Osteoblast (primary cell): ENCODE results near the gene NMNAT2. TPM values are rescaled to one million over a fixed set of nuclear protein-coding genes. Genes with fewer than 3 reads are reported as not detected.
A peak's percentile ranks its signal among the peaks of the same experiment; 100 is the strongest.

Experiments
- DNase-seq: peaks from one replicate; pipeline ENCODE4 v3.0.0; 2011; ENCODE audit warnings: low spot score, mixed read lengths; ENCODE audit not compliant: insufficient read length; ENCODE audit errors: missing footprints
- H2AFZ ChIP-seq: 2 replicates; pipeline ENCODE4 v1.6.0; 2011; ENCODE audit warnings: mild to moderate bottlenecking, low read length
- H3K27ac ChIP-seq: 2 replicates; pipeline ENCODE4 v1.5.1; 2011; ENCODE audit warnings: mild to moderate bottlenecking, low read depth, low read length, moderate library complexity
- H3K27me3 ChIP-seq: 2 replicates; pipeline ENCODE4 v1.6.0; 2012; ENCODE audit warnings: mild to moderate bottlenecking, control low read depth, inconsistent platforms, low read length, moderate library complexity; ENCODE audit not compliant: insufficient read depth
- H3K36me3 ChIP-seq: 2 replicates; pipeline ENCODE4 v1.5.1; 2011; ENCODE audit warnings: mild to moderate bottlenecking, low read length, control low read depth, moderate library complexity; ENCODE audit not compliant: insufficient read depth
- H3K4me1 ChIP-seq: 2 replicates; pipeline ENCODE4 v1.5.1; 2011; ENCODE audit warnings: mild to moderate bottlenecking, low read length, control low read depth, moderate library complexity; ENCODE audit not compliant: insufficient read depth
- H3K4me2 ChIP-seq: 2 replicates; pipeline ENCODE4 v1.6.0; 2011; ENCODE audit warnings: mild to moderate bottlenecking, low read length; ENCODE audit not compliant: insufficient read depth
- H3K4me3 ChIP-seq: fragments of 200-600 bp; sonication (generic); 3 replicates; pipeline ENCODE4 v1.5.1; 2012; ENCODE audit warnings: mild to moderate bottlenecking, low read length, inconsistent platforms; ENCODE audit not compliant: insufficient read depth
- H3K79me2 ChIP-seq: 2 replicates; pipeline ENCODE4 v1.6.0; 2012; ENCODE audit warnings: mild to moderate bottlenecking, low read length, control low read depth, inconsistent platforms; ENCODE audit not compliant: insufficient read depth
- H3K9me3 ChIP-seq: 2 replicates; pipeline ENCODE4 v1.5.1; 2011; ENCODE audit warnings: low read depth, low read length, control low read depth
- H4K20me1 ChIP-seq: 2 replicates; pipeline ENCODE4 v1.6.0; 2012; ENCODE audit warnings: mild to moderate bottlenecking, low read length, control low read depth; ENCODE audit not compliant: insufficient read depth
- total RNA-seq: library from RNA; depleted of rRNA; stranded (reverse); fragments of >200 nt; gene quantifications from 2 replicates; pipeline ENCODE4 v1.2.3, GENCODE V29; 2012
- TF ChIP-seq, protein P1 (sequence below): IDR thresholded peaks from 2 replicates; pipeline ENCODE4 v1.5.1; 2011; ENCODE audit warnings: mild to moderate bottlenecking, low read depth, low read length, moderate library complexity; ENCODE audit errors: extremely low read depth

The NMNAT2 gene
- total RNA-seq, 1 donor, result 2.5 TPM

DNA sequence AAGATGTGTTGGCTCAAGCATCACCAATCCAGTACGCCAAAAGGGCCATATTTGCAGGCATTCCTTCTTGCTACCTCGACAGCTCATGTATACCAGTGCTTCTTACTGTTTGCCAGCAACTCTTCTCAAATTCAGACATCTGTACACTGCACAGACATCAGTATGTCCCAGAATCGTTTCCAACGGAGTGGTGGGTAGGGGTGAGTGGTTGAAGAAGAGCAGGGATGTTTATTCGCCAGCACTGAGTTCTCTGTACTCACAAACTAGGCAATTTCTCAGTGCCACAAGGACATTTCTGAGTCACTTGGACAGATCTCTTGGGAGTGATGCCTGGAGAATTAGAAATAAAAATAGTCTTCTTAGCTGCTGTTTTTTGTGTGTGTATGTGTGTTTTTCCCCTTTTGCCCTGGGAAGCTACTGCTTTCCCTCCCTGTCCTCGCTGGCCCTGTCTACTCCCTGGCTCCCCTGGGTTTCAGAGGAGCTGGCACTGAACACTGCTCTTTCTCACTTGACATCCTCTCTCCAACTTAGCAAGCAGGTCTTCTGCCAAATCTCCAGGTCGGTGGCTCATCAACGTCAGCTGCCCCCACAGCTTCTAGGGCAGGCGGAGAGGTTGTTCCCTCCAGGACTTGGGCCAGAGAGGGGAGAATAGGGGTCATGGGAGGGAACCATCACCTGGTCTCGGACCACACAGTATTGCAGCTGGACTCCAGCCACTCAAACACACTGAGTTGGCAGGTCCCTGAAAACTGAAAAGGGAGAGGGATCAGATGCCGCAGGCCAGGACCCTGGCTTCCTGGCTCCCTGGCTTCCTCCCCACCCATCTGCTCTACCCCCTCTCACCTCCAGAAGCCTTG is 90.5 kb downstream of the NMNAT2 start:
- H3K9me3 ChIP-seq, result no peaks in the 10 kb centered on the region
- no peak overlapping the region for H3K4me3 ChIP-seq
- TF ChIP-seq, protein P1, sequence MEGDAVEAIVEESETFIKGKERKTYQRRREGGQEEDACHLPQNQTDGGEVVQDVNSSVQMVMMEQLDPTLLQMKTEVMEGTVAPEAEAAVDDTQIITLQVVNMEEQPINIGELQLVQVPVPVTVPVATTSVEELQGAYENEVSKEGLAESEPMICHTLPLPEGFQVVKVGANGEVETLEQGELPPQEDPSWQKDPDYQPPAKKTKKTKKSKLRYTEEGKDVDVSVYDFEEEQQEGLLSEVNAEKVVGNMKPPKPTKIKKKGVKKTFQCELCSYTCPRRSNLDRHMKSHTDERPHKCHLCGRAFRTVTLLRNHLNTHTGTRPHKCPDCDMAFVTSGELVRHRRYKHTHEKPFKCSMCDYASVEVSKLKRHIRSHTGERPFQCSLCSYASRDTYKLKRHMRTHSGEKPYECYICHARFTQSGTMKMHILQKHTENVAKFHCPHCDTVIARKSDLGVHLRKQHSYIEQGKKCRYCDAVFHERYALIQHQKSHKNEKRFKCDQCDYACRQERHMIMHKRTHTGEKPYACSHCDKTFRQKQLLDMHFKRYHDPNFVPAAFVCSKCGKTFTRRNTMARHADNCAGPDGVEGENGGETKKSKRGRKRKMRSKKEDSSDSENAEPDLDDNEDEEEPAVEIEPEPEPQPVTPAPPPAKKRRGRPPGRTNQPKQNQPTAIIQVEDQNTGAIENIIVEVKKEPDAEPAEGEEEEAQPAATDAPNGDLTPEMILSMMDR, result no peak

DNA sequence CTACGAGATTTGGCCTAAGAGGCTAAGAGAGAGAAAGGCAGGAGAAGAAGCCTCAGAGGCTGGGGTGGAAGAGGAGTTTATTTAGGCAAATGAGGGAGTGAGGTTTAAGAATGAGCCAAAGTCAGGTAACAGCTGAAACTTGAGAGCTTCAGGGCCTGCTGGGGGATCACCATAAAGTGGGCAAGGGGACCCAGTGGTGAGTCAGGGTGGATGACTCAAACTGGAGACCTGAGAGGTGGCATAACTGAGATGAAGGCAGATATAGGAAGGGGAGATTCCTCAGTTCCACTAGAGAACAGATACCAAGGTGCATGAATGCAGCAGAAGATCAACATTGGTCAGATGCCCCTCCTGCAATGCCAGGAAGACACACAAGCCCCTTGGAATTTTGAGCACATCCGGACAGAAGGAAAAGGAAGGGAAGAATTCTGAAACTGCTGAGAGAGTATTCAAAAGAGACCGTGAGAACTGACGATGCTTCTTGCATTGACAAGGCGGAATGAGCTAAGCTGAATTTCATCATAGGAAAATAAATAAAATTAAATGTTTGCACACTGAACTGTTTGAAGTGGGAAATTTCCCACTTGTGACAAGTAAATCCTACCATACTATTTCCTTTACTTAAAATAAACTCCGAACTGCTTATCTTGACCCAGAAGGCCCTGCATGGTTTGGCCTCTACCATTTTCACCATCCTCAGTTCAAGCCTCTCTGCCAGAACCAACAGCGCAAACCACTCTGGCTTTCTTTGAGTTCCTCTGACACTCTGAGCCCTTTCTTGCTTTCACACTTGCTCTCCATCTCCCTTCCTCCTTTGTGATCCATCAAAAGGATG is 94.1 kb downstream of the NMNAT2 start:
- Histone ChIP-seq H3K9me3 (no peaks in the 10 kb centered on the region), H2AFZ (no peak overlapping the region), H3K36me3 (no peaks in the 10 kb centered on the region), H3K79me2 (no peaks in the 10 kb centered on the region), H3K4me2 (no peak overlapping the region), H3K27ac (no peak overlapping the region), H3K4me3 (no peak overlapping the region), H4K20me1 (no peaks in the 10 kb centered on the region), H3K4me1 (peaks cover 15% of the 10 kb centered on the region), H3K27me3 (peaks cover 12% of the 10 kb centered on the region)
- no peak for DNase-seq
- TF ChIP-seq, protein P1, result no peak

More for the DNA sequence above, 90.5 kb downstream of the NMNAT2 start:
- no peak overlapping the region for H2AFZ ChIP-seq
- H3K36me3 ChIP-seq, result no peaks in the 10 kb centered on the region
- H4K20me1 ChIP-seq, result no peaks in the 10 kb centered on the region
- no peak overlapping the region for H3K4me2 ChIP-seq
- H3K79me2 ChIP-seq, result no peaks in the 10 kb centered on the region
- DNase-seq, result peak; percentile 83
- peaks cover 26% of the 10 kb centered on the region for H3K27me3 ChIP-seq
- H3K4me1 ChIP-seq, result peaks cover 15% of the 10 kb centered on the region
- H3K27ac ChIP-seq, result no peak overlapping the region

DNA sequence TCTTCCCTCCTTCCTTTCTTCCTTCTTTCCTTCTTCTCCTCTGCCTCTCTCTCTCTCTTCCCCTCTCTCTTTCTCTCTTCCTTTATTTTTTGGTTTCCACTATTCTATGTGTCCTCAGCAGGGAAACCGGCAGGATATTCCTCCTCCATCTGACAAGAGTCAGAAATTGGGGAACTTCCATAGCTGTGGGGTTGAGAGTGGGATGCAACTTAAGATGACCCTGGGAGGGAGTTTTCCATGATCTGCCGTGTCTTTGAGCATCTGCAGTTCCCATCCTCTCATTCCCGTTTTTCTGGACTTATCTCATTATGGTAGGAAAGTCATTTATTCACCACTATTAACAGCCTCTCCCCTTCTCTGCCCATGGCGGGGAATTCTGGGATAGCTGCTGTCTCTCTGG is 98.6 kb downstream of the NMNAT2 start:
- Histone ChIP-seq H3K4me2 (no peak overlapping the region), H3K79me2 (no peaks in the 10 kb centered on the region), H4K20me1 (no peaks in the 10 kb centered on the region), H3K4me3 (no peak overlapping the region), H2AFZ (peak overlapping the region; percentile 45), H3K27me3 (no peaks in the 10 kb centered on the region), H3K4me1 (peaks cover 11% of the 10 kb centered on the region), H3K36me3 (no peaks in the 10 kb centered on the region), H3K9me3 (no peaks in the 10 kb centered on the region), H3K27ac (no peak overlapping the region)
- TF ChIP-seq, protein P1, result no peak
- DNase-seq, result no peak

DNA sequence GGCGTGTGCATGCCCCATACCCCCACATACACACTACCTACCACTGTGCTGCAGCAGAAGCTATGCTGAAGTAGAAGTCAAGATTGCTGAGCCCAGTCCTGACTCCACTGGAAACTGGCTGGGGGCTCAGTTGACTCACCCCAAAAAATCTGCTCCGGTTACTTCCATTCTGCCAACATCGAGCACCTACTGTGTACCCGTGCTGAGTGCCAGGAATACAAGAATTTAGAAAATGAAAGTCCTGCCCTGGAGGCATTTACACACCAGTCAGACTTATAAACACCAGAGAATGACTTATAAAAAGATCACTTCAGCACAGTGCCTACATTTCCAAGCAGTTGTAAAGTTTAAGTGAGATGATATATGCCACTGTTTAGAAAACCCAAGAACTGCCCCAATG is 99.1 kb downstream of the NMNAT2 start:
- no peak overlapping the region for H3K4me2 ChIP-seq
- no peak overlapping the region for H3K27ac ChIP-seq
- H3K79me2 ChIP-seq, result no peaks in the 10 kb centered on the region
- TF ChIP-seq, protein P1, result no peak
- peaks cover 7% of the 10 kb centered on the region for H3K4me1 ChIP-seq
- peak overlapping the region; percentile 45 for H2AFZ ChIP-seq
- H3K9me3 ChIP-seq, result no peaks in the 10 kb centered on the region
- H3K27me3 ChIP-seq, result no peaks in the 10 kb centered on the region
- H3K4me3 ChIP-seq, result no peak overlapping the region
- no peaks in the 10 kb centered on the region for H4K20me1 ChIP-seq
- H3K36me3 ChIP-seq, result no peaks in the 10 kb centered on the region
- no peak for DNase-seq
